C4-2B (cell line): ENCODE measurements around the gene SOCS3.

Experiments
- CTCF ChIP-seq: fragments of 450-650 bp; conservative IDR thresholded peaks from 2 replicates; pipeline ENCODE4 v1.5.1; 2017; ENCODE audit warnings: mild to moderate bottlenecking
- ZFX ChIP-seq: fragments of 450-650 bp; IDR thresholded peaks from 2 replicates; pipeline ENCODE4 v1.6.1; 2017

- no peak for TF ChIP-seq CTCF
- no peak for TF ChIP-seq ZFX
Observed at GRCh38 chr17:78347453-78347852, 12.4 kb downstream of the SOCS3 start.
